ENCODE data around the gene AP1S3. TPM values are rescaled to one million over a fixed set of nuclear protein-coding genes. Genes with fewer than 3 reads are reported as not detected.
"Not testable (repeated sequence)": the region's sequence is repeated elsewhere in the genome, so short reads cannot be mapped to it uniquely, and the experiment has no call there.

The AP1S3 gene
- total RNA-seq, 1 donor from 2014 or later: 1.6 TPM

GRCh38 chr2:223853425-223853837, 16.0 kb upstream of the AP1S3 start:
- no peak for DNase-seq (ENCODE audit: low read depth in 2 of 2)

- DNase-seq (ENCODE audit: low read depth in 2 of 2): no peak
These were observed 15.0 kb upstream of the AP1S3 start for GRCh38 chr2:223852281-223852795.

- no peak for DNase-seq (ENCODE audit: low read depth in 2 of 2)
These were observed 10.0 kb upstream of the AP1S3 start for GRCh38 chr2:223847410-223847809.

GRCh38 chr2:223846515-223846914, 9.1 kb upstream of the AP1S3 start:
- peak in 1 of 2 donors; percentile 40 for DNase-seq (ENCODE audit: low read depth in 2 of 2)

- DNase-seq (ENCODE audit: low read depth in 2 of 2): peak in 1 of 2 donors; percentile 45
These were observed 4.2 kb upstream of the AP1S3 start for GRCh38 chr2:223841436-223842190.

- no peak for DNase-seq (ENCODE audit: low read depth in 2 of 2)
These were observed 1.5 kb downstream of the AP1S3 start for GRCh38 chr2:223835701-223836532.

- DNase-seq (ENCODE audit: low read depth in 2 of 2): no peak
These were observed 3.0 kb downstream of the AP1S3 start for GRCh38 chr2:223834431-223834830.

GRCh38 chr2:223832241-223832903, 5.0 kb downstream of the AP1S3 start:
- no peak for DNase-seq (ENCODE audit: low read depth in 2 of 2)

GRCh38 chr2:223829128-223829527, 8.3 kb downstream of the AP1S3 start:
- DNase-seq (ENCODE audit: low read depth in 2 of 2): no peak

- no peak for DNase-seq (ENCODE audit: low read depth in 2 of 2)
These were observed 9.1 kb downstream of the AP1S3 start for GRCh38 chr2:223828314-223828713.

- DNase-seq (ENCODE audit: low read depth in 2 of 2): no peak
These were observed 10.4 kb downstream of the AP1S3 start for GRCh38 chr2:223826995-223827394.

GRCh38 chr2:223824301-223824700, 13.1 kb downstream of the AP1S3 start:
- no peak for DNase-seq (ENCODE audit: low read depth in 2 of 2)

GRCh38 chr2:223822818-223823217, 14.6 kb downstream of the AP1S3 start:
- DNase-seq (ENCODE audit: low read depth in 2 of 2): no peak

- DNase-seq (ENCODE audit: low read depth in 2 of 2): peak; percentile 12 to 56
These were observed 16.8 kb downstream of the AP1S3 start for GRCh38 chr2:223820549-223820948.

- no peak for DNase-seq (ENCODE audit: low read depth in 2 of 2)
These were observed 17.5 kb downstream of the AP1S3 start for GRCh38 chr2:223819891-223820290.

GRCh38 chr2:223815884-223816570, 21.4 kb downstream of the AP1S3 start:
- peak; percentile 16 to 65 for DNase-seq (ENCODE audit: low read depth in 2 of 2)

GRCh38 chr2:223815186-223815883, 22.0 kb downstream of the AP1S3 start:
- DNase-seq (ENCODE audit: low read depth in 2 of 2): peak; percentile 80 to 95

- not testable (repeated sequence) for DNase-seq (ENCODE audit: low read depth in 2 of 2)
These were observed 22.6 kb downstream of the AP1S3 start for GRCh38 chr2:223814764-223815163.

- no peak for DNase-seq (ENCODE audit: low read depth in 2 of 2)
These were observed 24.1 kb downstream of the AP1S3 start for GRCh38 chr2:223813329-223813728.

GRCh38 chr2:223811757-223812156, 25.6 kb downstream of the AP1S3 start:
- DNase-seq (ENCODE audit: low read depth in 2 of 2): no peak

GRCh38 chr2:223805008-223805407, 32.4 kb downstream of the AP1S3 start:
- DNase-seq (ENCODE audit: low read depth in 2 of 2): no peak

All from lung microvascular endothelial cell (primary cell).